CD4-positive, alpha-beta T cell treated with Interleukin-17A for 4 hours (primary cell): ENCODE data around the gene TGM3.

Source experiments
- DNase-seq: peaks from one replicate; pipeline ENCODE4 v3.0.0-alpha.2; 2020; ENCODE audit warnings: mixed read lengths

TGM3 gene

GRCh38 chr20:2285193-2285592 lies 10.6 kb upstream of the TGM3 start:
- no peak for DNase-seq

GRCh38 chr20:2285613-2286012 lies 10.2 kb upstream of the TGM3 start:
- no peak for DNase-seq

- no peak for DNase-seq
These were observed 8.3 kb upstream of the TGM3 start for GRCh38 chr20:2287504-2287903.

DNA sequence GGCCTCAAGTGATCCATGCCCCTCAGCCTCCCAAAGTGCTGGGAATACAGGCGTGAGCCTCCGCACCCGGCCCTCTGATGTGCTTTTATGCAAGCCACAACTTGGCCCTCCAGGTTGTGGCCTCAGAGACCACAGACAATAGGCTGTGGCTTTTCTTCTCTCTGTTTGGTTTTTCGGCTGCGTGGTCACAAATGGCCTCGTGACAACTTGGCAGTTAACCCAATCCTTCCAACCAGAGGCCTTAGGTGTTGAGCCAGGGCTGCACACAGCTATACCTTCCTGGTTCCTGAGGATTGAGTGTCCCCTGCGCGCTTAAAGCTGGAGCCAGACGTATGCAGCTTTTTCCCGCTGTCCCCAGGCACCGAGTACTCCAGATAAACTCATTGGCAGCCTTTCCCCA lies 6.3 kb upstream of the TGM3 start:
- DNase-seq, result no peak

DNA sequence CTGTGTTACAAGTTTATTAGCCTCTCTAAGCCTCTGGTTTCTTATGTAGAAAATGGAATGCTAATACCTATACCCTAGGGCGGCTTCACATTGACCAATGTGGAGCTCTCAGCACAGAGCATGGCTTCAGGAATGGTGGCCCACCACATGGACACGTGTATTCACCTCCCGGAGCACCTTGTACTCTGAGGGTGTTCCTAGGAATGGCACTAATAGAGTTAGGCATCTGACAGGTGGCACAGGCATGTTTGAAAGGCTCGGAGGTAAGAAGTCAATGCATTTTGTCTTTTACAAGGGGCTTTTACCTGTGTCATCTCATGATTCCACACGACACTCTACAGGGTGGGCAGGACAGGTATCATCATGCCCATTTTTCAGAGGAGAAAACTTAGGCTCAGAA lies 5.3 kb upstream of the TGM3 start:
- DNase-seq, result no peak

DNA sequence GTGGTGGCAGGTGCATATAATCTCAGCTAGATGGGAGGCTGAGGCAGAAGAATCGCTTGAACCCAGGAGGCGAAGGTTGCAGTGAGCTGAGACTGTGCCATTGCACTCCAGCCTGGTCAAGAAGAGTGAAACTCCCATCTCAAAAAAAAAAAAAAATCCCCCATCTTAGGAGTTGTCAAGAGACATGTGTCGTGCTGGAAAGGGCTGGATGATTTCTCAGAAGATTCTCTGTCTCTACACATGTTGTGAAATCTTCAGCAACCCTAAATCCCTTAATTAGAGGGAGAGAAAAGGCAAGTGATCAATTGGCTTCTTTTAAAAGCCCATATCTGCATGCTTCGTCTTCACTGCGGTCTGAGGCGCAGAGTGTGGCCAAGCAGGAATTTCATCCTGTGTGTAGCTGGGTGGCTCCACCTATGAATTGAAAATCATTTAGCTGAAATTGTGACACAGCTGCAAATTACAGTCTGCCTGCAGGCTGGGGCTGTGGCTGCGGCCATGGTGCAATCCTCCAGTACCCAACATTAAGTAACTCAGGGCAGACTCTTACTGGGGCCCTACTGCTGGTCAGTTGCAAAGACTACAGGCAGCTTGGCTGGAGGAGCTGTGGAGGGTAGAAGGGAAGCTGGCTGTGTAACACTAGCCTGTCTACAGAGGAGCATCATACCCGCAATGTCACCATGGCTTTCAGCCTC lies 3.2 kb upstream of the TGM3 start:
- no peak for DNase-seq

GRCh38 chr20:2293486-2293885 lies 2.3 kb upstream of the TGM3 start:
- no peak for DNase-seq

DNA sequence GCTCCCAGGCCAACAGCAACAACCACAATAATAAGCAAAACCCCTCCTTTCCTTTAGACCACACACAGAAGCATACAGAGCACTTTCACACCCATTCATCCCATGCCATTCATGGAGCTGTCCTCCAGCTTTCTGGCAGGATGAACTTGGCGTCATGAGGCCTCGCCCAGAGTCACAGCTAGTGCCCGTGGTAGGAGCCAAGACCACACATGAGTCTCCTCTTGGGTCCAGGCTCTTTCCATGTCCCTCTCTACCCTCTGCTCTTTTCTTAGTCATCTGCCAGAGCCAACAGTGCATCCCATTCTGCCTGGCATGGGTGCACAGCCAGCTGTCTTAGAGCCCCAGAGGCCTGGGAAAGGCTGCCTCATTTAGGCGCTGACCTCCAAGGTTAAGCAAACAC lies 1.8 kb upstream of the TGM3 start:
- no peak for DNase-seq

DNA sequence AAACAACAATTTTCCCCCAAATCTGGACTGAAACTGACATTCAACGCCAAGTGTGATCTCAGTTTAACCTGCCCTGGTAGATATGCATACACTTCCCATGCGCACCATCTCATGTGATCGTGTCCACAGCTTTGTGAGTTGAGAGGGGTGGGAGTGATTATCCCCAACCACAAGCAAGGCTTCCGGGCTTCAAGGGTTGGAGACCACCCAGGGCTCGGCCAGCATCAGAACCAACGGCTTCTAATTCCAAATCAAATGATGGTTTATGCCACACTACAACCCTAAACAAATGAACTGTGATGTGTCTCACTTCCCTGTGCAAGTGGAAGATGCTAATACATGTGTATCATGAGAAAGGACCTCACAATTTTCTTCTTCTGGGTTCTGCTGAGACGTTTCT lies 515 bp upstream of the TGM3 start:
- no peak for DNase-seq

DNA sequence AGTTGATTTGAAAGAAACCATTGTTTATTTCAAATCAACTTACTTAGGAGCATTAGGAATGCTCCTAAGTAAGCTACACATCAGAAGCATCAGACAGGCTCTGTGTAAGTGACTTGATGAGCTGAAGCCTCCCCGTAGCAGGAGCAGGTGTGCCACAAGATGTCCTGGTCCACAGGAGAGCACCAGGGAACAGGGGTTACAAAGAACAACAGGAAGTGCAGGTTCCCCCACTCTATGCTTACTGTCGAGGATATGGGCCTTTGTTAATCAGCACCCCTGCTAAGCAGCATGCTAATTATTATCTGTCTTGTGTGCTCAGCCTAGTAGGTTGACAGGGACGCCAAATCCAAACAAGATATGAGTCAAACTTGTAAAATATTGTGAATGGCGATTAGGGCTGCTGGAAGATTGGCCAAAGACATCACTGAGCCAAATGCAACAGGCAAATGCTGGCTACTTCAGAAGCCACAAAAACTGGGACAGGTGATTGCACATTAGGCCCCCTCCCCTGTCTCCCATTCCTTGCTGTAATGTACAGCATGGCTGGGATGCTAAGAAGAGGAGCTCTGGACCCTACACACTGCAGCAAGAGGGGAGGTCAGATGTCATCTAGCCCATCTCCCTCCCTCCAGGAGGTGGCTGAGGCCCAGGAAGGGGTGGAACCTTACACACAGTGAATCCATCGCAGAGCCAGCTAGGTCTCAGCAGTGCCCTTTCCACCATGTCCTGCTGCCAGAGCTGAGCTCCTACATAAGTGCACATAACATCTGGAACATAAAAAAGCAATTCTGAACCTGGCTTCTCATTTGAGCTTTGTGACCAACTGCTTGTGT lies 939 bp downstream of the TGM3 start:
- DNase-seq, result no peak

GRCh38 chr20:2297357-2297728 lies 1.5 kb downstream of the TGM3 start:
- DNase-seq, result no peak

DNA sequence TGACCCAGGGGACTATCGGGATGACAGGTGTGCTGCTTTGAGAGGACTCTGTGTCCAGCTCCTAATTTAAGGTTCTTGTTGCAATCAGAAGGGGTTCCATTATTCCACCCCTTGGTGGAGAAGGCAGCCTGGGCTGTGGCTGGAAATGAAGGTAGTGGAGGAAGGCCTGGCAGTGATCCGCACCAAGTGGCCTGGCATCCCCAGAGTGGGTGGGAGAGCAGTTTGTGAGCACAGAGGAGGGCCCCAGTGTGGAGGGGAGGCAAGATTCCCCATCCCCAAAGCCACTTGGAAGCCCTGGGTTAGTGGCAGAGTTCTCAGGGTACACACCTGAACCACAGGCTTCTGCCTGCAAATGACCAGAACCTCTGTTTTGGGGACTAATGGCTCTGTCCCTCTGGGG lies 2.3 kb downstream of the TGM3 start:
- no peak for DNase-seq

GRCh38 chr20:2298701-2299100 lies 2.9 kb downstream of the TGM3 start:
- DNase-seq, result no peak

DNA sequence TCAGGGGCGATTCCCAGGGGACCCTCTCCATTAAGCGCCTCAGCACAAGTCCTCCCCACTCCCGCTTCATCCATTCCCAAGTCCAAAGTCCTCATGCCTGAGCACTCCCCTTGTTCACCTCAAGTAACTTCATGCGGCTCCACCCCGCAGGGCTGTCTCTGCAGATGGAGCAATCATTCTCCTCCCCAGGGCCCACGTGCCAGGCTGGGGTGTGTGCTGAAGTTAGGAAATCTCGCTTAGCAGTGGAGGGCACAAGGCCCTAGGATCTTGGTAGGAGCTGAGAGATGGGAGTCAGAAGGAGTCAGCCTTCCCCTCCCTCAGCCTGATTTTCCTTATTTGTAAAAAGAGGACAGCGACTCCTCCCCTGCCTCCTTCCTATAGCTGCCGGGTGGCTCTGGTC lies 3.5 kb downstream of the TGM3 start:
- no peak for DNase-seq

DNA sequence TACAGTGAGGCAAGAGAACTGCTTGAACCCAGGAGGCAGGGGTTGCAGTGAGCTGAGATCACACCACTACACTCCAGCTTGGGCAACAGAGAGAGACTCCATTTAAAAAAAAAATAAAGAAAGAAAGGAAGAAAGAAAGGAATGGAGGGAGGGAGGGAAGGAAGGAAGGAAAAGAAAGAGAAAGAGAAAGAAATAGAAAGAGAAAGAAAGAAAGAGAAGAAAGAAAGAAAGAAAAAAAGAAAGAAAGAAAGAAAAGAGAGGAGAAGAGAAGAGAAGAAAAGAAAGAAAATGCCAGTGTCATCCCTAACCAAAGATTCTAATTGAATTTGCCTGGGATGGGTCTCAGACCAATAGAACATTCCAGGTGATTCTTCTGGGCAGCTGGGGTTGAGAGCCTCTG lies 4.2 kb downstream of the TGM3 start:
- DNase-seq, result no peak

DNA sequence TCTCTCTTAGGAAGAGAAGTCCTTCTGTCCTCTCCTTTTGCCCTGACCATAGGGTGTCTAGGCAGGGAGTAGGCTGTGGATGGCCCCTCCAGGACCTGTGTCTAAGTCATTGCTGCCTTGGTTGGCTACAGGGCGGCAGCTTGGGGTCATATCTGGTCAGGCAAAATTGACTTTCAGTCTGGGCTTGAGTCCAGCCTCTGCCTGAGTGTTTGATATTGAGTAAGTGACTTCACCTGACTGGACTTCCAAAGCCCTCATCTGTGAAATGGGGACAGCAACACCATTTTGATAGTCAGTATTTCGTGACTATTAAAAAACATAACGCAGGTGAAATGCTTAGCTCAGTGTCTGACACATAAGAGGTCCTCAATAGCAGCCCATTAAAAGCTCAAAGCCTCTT lies 4.6 kb downstream of the TGM3 start:
- no peak for DNase-seq

DNA sequence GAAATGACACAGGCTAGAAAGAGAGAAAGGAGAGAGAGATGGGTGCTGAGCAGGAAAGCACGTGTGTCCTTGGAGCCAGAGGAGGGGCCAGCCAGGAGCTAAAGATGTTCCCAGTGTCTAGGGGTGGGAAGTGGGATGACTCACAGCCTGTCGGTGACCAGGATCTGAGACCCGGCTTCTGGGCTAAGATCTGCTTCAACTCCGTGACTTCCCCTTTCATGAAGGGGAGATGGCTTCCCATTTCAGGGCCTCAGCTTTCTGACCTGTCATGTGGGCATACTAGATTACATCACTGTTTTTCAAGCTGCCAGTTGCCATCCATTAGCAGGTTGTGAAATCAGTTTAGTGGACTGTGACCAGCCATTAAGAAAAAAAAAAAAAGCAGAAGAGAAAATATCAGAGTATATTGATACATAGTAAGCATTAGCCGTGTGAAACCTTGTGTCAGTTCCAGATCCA lies 5.4 kb downstream of the TGM3 start:
- DNase-seq, result no peak

DNA sequence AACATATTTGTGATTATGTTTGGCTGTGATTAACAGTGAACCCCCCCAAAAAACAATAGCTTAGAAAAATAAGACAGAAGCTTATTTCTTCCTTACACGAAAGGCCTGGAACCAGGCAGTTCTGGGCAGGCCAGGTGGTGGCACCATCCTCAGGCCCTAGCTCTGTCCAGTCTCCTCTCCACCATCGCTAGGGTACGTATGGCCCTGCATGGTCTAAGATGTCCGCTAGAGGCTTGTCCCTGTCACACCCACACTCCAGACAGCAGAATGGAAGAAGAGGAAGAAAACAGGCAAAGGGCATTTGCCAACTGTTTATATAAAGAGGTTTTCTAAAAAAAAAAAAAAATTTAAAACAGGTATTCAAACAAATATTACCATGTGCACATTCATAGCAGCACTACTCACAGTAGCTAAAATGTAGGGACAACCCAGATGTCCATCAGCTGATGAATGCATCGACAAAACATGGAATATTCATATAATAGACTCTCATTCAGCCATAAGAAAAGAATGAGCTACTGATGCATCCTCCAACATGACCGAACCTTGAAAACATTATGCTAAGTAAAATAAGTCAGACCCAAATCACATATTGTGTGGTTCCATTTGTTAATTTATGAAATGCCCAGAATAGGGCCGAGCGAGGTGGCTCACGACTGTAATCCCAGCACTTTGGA lies 6.7 kb downstream of the TGM3 start:
- no peak for DNase-seq

DNA sequence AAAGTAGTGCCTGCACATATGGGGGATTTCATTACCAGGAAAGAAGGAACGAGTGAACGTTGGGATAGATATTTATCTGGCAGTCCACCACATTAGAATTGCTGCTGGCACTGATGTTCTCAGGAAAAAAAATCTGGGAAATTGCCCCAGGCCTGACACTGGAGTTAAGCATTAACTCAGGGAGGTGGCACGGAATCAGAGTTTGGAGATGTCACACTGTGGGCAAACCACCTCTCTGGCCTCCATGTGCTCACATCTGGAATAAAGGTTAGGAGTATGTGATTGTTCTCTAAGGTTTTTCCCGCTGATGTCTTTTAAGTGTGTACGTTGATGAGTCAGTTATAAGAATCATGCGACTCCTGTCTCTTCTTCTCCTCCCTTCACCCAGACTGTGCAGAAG lies 7.9 kb downstream of the TGM3 start:
- DNase-seq, result no peak

DNA sequence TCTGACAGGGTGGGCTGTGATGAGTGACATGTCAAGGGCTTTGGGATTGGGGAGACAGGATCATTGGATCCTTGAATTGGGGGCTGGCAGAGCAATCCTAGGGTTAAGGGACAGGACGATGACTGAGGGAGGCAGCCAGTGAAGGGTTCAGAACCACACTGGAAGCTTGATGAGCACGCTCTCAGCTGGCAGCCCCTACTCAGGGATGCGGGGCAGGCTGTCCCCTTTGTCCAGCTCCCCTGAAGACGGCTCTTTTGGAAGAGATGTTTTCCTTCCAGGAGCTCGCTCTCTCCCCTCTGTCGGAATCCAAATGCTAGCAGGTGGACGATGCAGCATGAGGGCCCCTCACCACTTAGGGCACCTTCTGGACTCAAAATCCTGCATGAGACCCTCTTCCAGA lies 8.4 kb downstream of the TGM3 start:
- DNase-seq, result no peak

GRCh38 chr20:2305029-2305428 lies 9.2 kb downstream of the TGM3 start:
- DNase-seq, result no peak

GRCh38 chr20:2305479-2305878 lies 9.7 kb downstream of the TGM3 start:
- no peak for DNase-seq

DNA sequence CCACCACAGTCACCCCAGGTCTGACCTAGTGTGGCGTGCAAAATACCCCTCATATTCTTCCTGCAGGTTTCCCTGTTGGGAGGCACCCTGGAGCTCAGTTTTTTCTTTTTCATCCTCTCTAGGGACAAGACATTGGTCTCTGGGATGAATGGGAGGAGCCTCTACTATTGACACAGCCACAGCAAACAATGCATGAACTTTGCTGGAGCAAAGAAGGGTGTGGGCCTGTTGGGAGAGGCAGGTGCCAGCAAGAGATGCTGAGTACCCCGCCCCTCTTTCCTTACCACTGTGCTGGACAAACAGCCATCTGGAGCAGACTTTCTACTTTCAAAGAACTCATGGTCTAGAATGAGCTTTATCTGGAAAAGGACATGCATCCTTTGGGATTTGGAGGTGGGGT lies 10.1 kb downstream of the TGM3 start:
- DNase-seq, result no peak

DNA sequence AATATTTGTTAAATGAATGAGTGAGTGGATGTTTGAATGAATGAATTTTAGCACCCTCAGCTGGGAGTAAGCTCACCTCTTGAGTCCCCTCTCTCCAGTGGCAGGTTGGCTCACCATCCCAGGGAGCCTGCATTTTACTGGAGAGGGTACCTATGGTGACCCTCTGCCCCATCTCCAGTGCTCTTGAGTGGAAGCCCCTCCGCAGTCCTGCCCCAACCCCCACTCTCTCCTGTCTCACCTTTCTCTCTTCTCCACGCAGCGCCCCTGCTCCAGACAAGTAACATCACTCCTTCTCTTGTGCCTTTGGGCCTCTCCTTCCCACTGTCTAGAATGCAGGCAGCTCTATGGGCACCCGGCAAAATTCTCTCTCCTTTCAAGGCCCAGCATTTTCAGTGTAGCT lies 11.3 kb downstream of the TGM3 start:
- no peak for DNase-seq
